WTC11 (cell line): ENCODE results near the gene PTPRG. TPM values are rescaled to one million over a fixed set of nuclear protein-coding genes. Genes with fewer than 3 reads are reported as not detected.

Experiments used
- ATAC-seq: fragments of 200-7000 bp; cut with Tn5 transposase; 2 replicates; pipeline ENCODE4 v1.10.0; 2021; ENCODE audit warnings: mild to moderate bottlenecking, moderate library complexity
- CTCF ChIA-PET: fragments of 300-600 bp; sonication (Branson Sonifier 250); formaldehyde crosslinking; loops from one replicate; lab custom pipeline; 2021; ENCODE audit warnings: antibody characterized with exemption; lab: Charles Lee
- POLR2A ChIA-PET: fragments of 350-600 bp; sonication (Branson Sonifier 250); formaldehyde crosslinking; loops from one replicate; lab custom pipeline; 2021; ENCODE audit warnings: antibody characterized with exemption; lab: Charles Lee
- DNase-seq: peaks from one replicate; pipeline ENCODE4 v3.0.0; 2021; ENCODE audit warnings: low spot score
- H3K27ac Mint-ChIP-seq: 2 replicates; pipeline ENCODE4 v1.8.0; 2021; ENCODE audit warnings: mixed read lengths
- H3K27me3 Mint-ChIP-seq: 2 replicates; pipeline ENCODE4 v1.8.0; 2021; ENCODE audit warnings: low read depth, mild to moderate bottlenecking, moderate library complexity, mixed read lengths
- H3K36me3 Mint-ChIP-seq: 2 replicates; pipeline ENCODE4 v1.8.0; 2021; ENCODE audit warnings: mixed read lengths
- H3K4me1 Mint-ChIP-seq: 2 replicates; pipeline ENCODE4 v1.8.0; 2022; ENCODE audit warnings: mixed read lengths
- H3K4me3 Mint-ChIP-seq: 2 replicates; pipeline ENCODE4 v1.8.0; 2021; ENCODE audit warnings: mild to moderate bottlenecking, moderate library complexity, mixed read lengths
- H3K9me3 Mint-ChIP-seq: 2 replicates; pipeline ENCODE4 v1.8.0; 2021; ENCODE audit warnings: mixed read lengths
- AFF4 ChIP-seq: sonication (generic); formaldehyde crosslinking; IDR thresholded peaks from 2 replicates; pipeline ENCODE4 v1.8.1; 2023; ENCODE audit warnings: mild to moderate bottlenecking, missing genetic modification reagents, borderline replicate concordance
- E2F4 ChIP-seq: sonication (generic); formaldehyde crosslinking; IDR thresholded peaks from 2 replicates; pipeline ENCODE4 v1.8.1; 2022; ENCODE audit warnings: low read depth, mild to moderate bottlenecking, moderate library complexity, missing genetic modification reagents, borderline replicate concordance
- EMX1 ChIP-seq: fragments of 250-450 bp; sonication (Bioruptor Pico); IDR thresholded peaks from 2 replicates; pipeline ENCODE4 v1.8.0; 2021; ENCODE audit warnings: mild to moderate bottlenecking
- KAT7 ChIP-seq: sonication (generic); formaldehyde crosslinking; IDR thresholded peaks from 2 replicates; pipeline ENCODE4 v1.8.1; 2023; ENCODE audit warnings: missing genetic modification reagents, mild to moderate bottlenecking, borderline replicate concordance
- PRRX2 ChIP-seq: fragments of 250-450 bp; sonication (Bioruptor Pico); IDR thresholded peaks from 2 replicates; pipeline ENCODE4 v1.8.0; 2021; ENCODE audit warnings: mild to moderate bottlenecking
- RELA ChIP-seq: sonication (generic); formaldehyde crosslinking; IDR thresholded peaks from 2 replicates; pipeline ENCODE4 v1.8.1; 2022; ENCODE audit warnings: missing genetic modification reagents, mild to moderate bottlenecking, borderline replicate concordance
- RORB ChIP-seq: fragments of 250-450 bp; sonication (Bioruptor Pico); IDR thresholded peaks from 2 replicates; pipeline ENCODE4 v1.9.0; 2021; ENCODE audit warnings: mild to moderate bottlenecking
- SMAD3 ChIP-seq: sonication (generic); formaldehyde crosslinking; IDR thresholded peaks from 2 replicates; pipeline ENCODE4 v1.8.0; 2022; ENCODE audit warnings: missing genetic modification reagents, mild to moderate bottlenecking, borderline replicate concordance
- SOX15 ChIP-seq: fragments of 250-450 bp; sonication (Bioruptor Pico); IDR thresholded peaks from 2 replicates; pipeline ENCODE4 v1.9.0; 2021; ENCODE audit warnings: mild to moderate bottlenecking
- TCF7 ChIP-seq: sonication (generic); formaldehyde crosslinking; IDR thresholded peaks from 2 replicates; pipeline ENCODE4 v1.8.0; 2022; ENCODE audit warnings: mild to moderate bottlenecking, low read depth, missing genetic modification reagents, moderate library complexity
- ZNF121 ChIP-seq: sonication (generic); formaldehyde crosslinking; IDR thresholded peaks from 2 replicates; pipeline ENCODE4 v1.8.0; 2023; ENCODE audit warnings: missing genetic modification reagents
- ZNF263 ChIP-seq: sonication (generic); formaldehyde crosslinking; IDR thresholded peaks from 2 replicates; pipeline ENCODE4 v1.8.1; 2022; ENCODE audit warnings: low read depth, mild to moderate bottlenecking, moderate library complexity, missing genetic modification reagents
- total RNA-seq: library from RNA; stranded (reverse); gene quantifications from 3 replicates; pipeline ENCODE4 v1.2.3, GENCODE V29; 2021
- TF ChIP-seq, protein P1 (sequence below): sonication (generic); formaldehyde crosslinking; IDR thresholded peaks from 2 replicates; pipeline ENCODE4 v1.8.1; 2023; ENCODE audit warnings: mild to moderate bottlenecking, missing genetic modification reagents
- TF ChIP-seq, protein P2 (sequence below): fragments of 250-450 bp; sonication (Bioruptor Pico); IDR thresholded peaks from 2 replicates; pipeline ENCODE4 v1.9.0; 2021; ENCODE audit warnings: moderate library complexity, mild to moderate bottlenecking, inconsistent platforms, borderline replicate concordance
- TF ChIP-seq, protein P3 (sequence below): fragments of 250-450 bp; sonication (Bioruptor Pico); IDR thresholded peaks from 2 replicates; pipeline ENCODE4 v1.8.0; 2021; ENCODE audit warnings: mild to moderate bottlenecking
- TF ChIP-seq, protein P4 (sequence below): fragments of 250-450 bp; sonication (Bioruptor Pico); IDR thresholded peaks from 2 replicates; pipeline ENCODE4 v1.9.0; 2021; ENCODE audit warnings: mild to moderate bottlenecking, borderline replicate concordance
- TF ChIP-seq, protein P5 (sequence below): sonication (generic); formaldehyde crosslinking; IDR thresholded peaks from 2 replicates; pipeline ENCODE4 v1.8.1; 2023; ENCODE audit warnings: mild to moderate bottlenecking, moderate library complexity, missing genetic modification reagents

PTPRG gene
- total RNA-seq, 1 experiment from 2014 or later, result 106 TPM

DNA sequence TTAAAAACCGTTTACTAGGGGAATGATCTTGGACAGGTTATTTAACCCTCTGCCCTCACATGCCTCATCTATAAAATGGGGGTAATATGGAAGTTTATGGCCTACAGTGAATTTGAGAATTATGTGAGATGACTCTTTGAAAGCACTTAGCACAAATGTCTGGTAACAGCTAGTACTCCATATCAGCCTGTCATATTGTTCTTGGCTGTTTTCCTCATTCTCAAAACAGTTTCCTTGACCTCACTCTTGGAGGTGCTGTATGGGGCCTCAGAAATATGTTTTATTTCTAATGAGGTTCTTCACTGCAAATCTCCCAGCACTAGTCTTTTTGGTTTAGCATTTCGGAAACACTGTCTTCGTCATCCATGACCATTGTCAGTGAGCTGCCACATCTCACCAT, 413.8 kb downstream of the PTPRG start (continued):
- TF ChIP-seq, protein P1, sequence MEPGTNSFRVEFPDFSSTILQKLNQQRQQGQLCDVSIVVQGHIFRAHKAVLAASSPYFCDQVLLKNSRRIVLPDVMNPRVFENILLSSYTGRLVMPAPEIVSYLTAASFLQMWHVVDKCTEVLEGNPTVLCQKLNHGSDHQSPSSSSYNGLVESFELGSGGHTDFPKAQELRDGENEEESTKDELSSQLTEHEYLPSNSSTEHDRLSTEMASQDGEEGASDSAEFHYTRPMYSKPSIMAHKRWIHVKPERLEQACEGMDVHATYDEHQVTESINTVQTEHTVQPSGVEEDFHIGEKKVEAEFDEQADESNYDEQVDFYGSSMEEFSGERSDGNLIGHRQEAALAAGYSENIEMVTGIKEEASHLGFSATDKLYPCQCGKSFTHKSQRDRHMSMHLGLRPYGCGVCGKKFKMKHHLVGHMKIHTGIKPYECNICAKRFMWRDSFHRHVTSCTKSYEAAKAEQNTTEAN, result no peak
- TF ChIP-seq, protein P2, sequence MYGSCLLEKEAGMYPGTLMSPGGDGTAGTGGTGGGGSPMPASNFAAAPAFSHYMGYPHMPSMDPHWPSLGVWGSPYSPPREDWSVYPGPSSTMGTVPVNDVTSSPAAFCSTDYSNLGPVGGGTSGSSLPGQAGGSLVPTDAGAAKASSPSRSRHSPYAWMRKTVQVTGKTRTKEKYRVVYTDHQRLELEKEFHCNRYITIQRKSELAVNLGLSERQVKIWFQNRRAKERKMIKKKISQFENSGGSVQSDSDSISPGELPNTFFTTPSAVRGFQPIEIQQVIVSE (CRISPR knock-in tag), result no peak
- no peak for TF ChIP-seq E2F4
- no peak for TF ChIP-seq ZNF263 (CRISPR knock-in tag)

DNA sequence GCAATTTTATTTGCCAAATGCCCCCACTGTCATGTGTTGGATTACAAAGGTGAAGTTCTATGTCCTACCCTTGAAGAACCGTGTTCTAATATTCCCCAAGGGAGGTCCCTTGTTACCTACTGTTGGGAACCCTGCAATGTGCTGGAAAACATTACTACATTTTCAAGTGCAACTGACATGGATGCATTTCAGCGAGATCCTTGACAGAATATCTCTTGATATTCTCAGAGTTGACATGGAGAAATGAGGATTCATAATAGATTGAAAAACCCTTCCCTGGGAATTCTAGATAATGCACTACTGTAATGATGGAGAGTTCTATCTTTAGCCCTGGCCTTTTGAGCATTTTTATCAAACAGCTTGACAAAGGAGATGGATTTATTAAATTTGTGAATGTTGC, 414.6 kb downstream of the PTPRG start:
- Mint-ChIP-seq H3K9me3 (no peaks in the 10 kb centered on the region), H3K27ac (no peak overlapping the region; the same call in 1 of the 2 replicates), H3K27me3 (no peaks in the 10 kb centered on the region), H3K4me3 (no peak overlapping the region), H3K4me1 (peaks cover 68% of the 10 kb centered on the region), H3K36me3 (no peaks in the 10 kb centered on the region)
- TF ChIP-seq RELA (CRISPR knock-in tag) (no peak), SMAD3 (CRISPR knock-in tag) (no peak), AFF4 (CRISPR knock-in tag) (no peak)
- DNase-seq (no peak), ATAC-seq (no peak)
- ChIA-PET CTCF (no interaction called here), POLR2A (no interaction called here)

- DNase-seq (no peak), ATAC-seq (no peak)
- CTCF ChIA-PET, result no interaction called here
- Mint-ChIP-seq H3K27ac (peak overlapping the region; percentile 0; the same call in 1 of the 2 replicates), H3K9me3 (no peaks in the 10 kb centered on the region), H3K4me3 (no peak overlapping the region), H3K36me3 (no peaks in the 10 kb centered on the region), H3K27me3 (no peaks in the 10 kb centered on the region), H3K4me1 (peaks cover 49% of the 10 kb centered on the region)
- POLR2A ChIA-PET, result interaction anchor here (0.6 kb wide), 1 partner anchor 99 kb away, joined by 4 read pairs; no protein-coding TSS in a partner anchor
- TF ChIP-seq, protein P3, sequence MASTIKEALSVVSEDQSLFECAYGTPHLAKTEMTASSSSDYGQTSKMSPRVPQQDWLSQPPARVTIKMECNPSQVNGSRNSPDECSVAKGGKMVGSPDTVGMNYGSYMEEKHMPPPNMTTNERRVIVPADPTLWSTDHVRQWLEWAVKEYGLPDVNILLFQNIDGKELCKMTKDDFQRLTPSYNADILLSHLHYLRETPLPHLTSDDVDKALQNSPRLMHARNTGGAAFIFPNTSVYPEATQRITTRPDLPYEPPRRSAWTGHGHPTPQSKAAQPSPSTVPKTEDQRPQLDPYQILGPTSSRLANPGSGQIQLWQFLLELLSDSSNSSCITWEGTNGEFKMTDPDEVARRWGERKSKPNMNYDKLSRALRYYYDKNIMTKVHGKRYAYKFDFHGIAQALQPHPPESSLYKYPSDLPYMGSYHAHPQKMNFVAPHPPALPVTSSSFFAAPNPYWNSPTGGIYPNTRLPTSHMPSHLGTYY, result no peak
- TF ChIP-seq TCF7 (CRISPR knock-in tag) (no peak), RORB (CRISPR knock-in tag) (no peak), PRRX2 (CRISPR knock-in tag) (no peak), SOX15 (no peak), ZNF121 (CRISPR knock-in tag) (no peak), KAT7 (CRISPR knock-in tag) (no peak), EMX1 (CRISPR knock-in tag) (no peak)
- TF ChIP-seq, protein P4, sequence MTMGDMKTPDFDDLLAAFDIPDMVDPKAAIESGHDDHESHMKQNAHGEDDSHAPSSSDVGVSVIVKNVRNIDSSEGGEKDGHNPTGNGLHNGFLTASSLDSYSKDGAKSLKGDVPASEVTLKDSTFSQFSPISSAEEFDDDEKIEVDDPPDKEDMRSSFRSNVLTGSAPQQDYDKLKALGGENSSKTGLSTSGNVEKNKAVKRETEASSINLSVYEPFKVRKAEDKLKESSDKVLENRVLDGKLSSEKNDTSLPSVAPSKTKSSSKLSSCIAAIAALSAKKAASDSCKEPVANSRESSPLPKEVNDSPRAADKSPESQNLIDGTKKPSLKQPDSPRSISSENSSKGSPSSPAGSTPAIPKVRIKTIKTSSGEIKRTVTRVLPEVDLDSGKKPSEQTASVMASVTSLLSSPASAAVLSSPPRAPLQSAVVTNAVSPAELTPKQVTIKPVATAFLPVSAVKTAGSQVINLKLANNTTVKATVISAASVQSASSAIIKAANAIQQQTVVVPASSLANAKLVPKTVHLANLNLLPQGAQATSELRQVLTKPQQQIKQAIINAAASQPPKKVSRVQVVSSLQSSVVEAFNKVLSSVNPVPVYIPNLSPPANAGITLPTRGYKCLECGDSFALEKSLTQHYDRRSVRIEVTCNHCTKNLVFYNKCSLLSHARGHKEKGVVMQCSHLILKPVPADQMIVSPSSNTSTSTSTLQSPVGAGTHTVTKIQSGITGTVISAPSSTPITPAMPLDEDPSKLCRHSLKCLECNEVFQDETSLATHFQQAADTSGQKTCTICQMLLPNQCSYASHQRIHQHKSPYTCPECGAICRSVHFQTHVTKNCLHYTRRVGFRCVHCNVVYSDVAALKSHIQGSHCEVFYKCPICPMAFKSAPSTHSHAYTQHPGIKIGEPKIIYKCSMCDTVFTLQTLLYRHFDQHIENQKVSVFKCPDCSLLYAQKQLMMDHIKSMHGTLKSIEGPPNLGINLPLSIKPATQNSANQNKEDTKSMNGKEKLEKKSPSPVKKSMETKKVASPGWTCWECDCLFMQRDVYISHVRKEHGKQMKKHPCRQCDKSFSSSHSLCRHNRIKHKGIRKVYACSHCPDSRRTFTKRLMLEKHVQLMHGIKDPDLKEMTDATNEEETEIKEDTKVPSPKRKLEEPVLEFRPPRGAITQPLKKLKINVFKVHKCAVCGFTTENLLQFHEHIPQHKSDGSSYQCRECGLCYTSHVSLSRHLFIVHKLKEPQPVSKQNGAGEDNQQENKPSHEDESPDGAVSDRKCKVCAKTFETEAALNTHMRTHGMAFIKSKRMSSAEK, result no peak
- TF ChIP-seq, protein P5, sequence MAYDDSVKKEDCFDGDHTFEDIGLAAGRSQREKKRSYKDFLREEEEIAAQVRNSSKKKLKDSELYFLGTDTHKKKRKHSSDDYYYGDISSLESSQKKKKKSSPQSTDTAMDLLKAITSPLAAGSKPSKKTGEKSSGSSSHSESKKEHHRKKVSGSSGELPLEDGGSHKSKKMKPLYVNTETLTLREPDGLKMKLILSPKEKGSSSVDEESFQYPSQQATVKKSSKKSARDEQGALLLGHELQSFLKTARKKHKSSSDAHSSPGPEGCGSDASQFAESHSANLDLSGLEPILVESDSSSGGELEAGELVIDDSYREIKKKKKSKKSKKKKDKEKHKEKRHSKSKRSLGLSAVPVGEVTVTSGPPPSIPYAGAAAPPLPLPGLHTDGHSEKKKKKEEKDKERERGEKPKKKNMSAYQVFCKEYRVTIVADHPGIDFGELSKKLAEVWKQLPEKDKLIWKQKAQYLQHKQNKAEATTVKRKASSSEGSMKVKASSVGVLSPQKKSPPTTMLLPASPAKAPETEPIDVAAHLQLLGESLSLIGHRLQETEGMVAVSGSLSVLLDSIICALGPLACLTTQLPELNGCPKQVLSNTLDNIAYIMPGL (CRISPR knock-in tag), result no peak
These were observed 417.4 kb downstream of the PTPRG start for GRCh38 chr3:61978460-61979419.
